ENCODE measurements around the gene ZNF442. TPM values are rescaled to one million over a fixed set of nuclear protein-coding genes. Genes with fewer than 3 reads are reported as not detected.
"Not testable (repeated sequence)": the region's sequence is repeated elsewhere in the genome, so short reads cannot be mapped to it uniquely, and the experiment has no call there.

The ZNF442 gene
- total RNA-seq, 1 donor from 2014 or later, result 8.0 TPM

- no peak for DNase-seq (ENCODE audit: low spot score)
Observed at GRCh38 chr19:12330340-12330739, 35.1 kb downstream of the ZNF442 start.

DNA sequence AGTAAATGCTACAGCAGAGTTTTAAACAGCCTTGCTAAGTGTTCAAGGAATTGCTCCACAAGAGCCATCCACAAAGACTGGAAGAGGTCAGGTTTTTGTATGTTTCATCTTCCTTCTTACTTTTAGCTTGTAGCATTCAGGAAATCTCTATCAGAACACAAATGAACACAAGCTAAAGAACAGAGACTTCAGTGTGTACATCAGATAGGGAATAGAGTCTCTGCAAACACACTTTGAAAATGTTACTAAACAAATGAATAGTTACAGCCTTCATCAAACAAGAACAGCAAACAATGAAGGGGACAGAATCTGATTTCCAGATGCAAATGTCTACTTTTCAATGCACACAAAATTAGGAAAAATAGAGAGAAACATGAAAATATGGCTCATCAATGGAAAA lies 39.8 kb downstream of the ZNF442 start:
- DNase-seq (ENCODE audit: low spot score), result no peak

GRCh38 chr19:12318782-12319413 lies 46.6 kb downstream of the ZNF442 start:
- DNase-seq (ENCODE audit: low spot score), result no peak

DNA sequence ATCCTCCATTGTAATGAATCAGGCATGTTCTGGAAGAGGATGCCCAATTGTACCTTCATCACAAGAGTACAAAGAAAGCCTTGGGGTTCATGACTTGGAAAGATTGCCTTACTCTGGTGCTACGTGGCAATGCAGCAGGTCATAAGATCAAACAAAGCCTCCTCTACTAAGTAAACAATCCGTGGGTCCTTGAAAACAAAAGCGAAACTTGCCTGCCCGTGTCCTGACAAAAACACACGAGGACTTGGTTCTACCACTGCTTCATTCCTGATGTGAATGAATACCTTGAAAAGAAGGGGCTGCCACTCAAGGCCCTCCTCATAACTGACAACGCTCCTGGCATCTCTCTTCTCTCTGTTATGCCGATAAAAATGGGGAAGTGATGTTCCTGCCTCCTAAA lies 50.9 kb downstream of the ZNF442 start:
- no peak for DNase-seq (ENCODE audit: low spot score)

DNA sequence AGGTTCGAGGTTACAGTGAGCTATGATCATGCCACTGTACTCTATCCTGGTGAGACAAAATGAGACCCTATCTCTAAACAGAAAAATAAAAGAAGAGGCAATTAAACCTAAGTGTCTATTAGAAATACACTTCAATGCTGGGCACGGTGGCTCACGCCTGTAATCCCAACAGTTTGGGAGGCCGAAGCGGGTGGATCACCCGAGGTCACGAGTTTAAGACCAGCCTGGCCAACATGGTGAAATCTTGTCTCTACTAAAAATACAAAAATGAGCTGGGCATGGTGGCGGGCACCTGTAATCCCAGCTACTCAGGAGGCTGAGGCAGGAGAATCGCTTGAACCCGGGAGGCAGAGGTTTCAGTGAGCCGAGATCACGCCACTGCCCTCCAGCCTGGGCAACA lies 56.6 kb downstream of the ZNF442 start:
- DNase-seq (ENCODE audit: low spot score), result not testable (repeated sequence)

Other genes with a start within 250 kb of the ZNF442 start
- gene ZNF20, start 225.3 kb downstream of the ZNF442 start, total RNA-seq, result 2.6 TPM
- gene ZNF625, start 208.9 kb downstream of the ZNF442 start, total RNA-seq, result 13.3 TPM
- 15.3 TPM for gene ZNF136, start 202.6 kb downstream of the ZNF442 start, total RNA-seq
- 34.4 TPM for gene ZNF44, start 70.8 kb downstream of the ZNF442 start, total RNA-seq
- 7.1 TPM for gene ZNF563, start 32.0 kb downstream of the ZNF442 start, total RNA-seq
- gene ZNF799, start 35.6 kb upstream of the ZNF442 start, total RNA-seq, result 10.3 TPM
- gene ZNF443, start 75.3 kb upstream of the ZNF442 start, total RNA-seq, result 10.9 TPM
- gene ZNF709, start 119.1 kb upstream of the ZNF442 start, total RNA-seq, result 3.9 TPM
- 31.1 TPM for gene ZNF564, start 185.8 kb upstream of the ZNF442 start, total RNA-seq
- gene ZNF490, start 245.1 kb upstream of the ZNF442 start, total RNA-seq, result 12.1 TPM
- gene ZNF791, start 245.2 kb upstream of the ZNF442 start, total RNA-seq, result 40.9 TPM

All from ureter (tissue), 1 donor.